IMR-90 (cell line): Measurements from ENCODE around the gene HPSE2. TPM values are rescaled to one million over a fixed set of nuclear protein-coding genes. Genes with fewer than 3 reads are reported as not detected.

Experiments used
- ATAC-seq: fragments of 200-7000 bp; cut with Tn5 transposase; 2 replicates; pipeline ENCODE4 v1.9.1; 2020; ENCODE audit warnings: low read depth, mild to moderate bottlenecking, moderate library complexity
- BruUV-seq: library from RNA; stranded (reverse); fragments of 400-500 nt; replicated peaks from 2 replicates; lab custom pipeline; 2021; lab: Mats Ljungman, UMichigan
- CTCF ChIA-PET: fragments of 300-600 bp; formaldehyde crosslinking; extraction: SDS; loops from one replicate; lab custom pipeline; 2021; ENCODE audit warnings: antibody characterized with exemption; lab: Yijun Ruan, JAX
- POLR2A ChIA-PET: fragments of 300-600 bp; sonication (Branson Sonifier 250); formaldehyde crosslinking; loops from one replicate; lab custom pipeline; 2022; ENCODE audit warnings: antibody characterized with exemption; ENCODE audit not compliant: unreplicated experiment; lab: Charles Lee
- DNase-seq: peaks from one replicate; pipeline ENCODE4 v3.0.0; 2013
- H2AFZ ChIP-seq: replicated peaks from 2 replicates; pipeline ENCODE3; 2013; ENCODE audit warnings: low read length, mild to moderate bottlenecking; ENCODE audit not compliant: poor library complexity
- H2AK5ac ChIP-seq: 2 replicates; pipeline ENCODE4 v1.6.1; 2013; ENCODE audit warnings: low read depth, low read length, inconsistent platforms
- H2AK9ac ChIP-seq: replicated peaks from 2 replicates; pipeline ENCODE3; 2013; ENCODE audit warnings: mild to moderate bottlenecking, low read depth, low read length, moderate library complexity; ENCODE audit not compliant: poor library complexity
- H2BK120ac ChIP-seq: 2 replicates; pipeline ENCODE4 v1.6.1; 2013; ENCODE audit warnings: low read depth, low read length, inconsistent platforms
- H2BK15ac ChIP-seq: 3 replicates; pipeline ENCODE4 v1.6.1; 2013; ENCODE audit warnings: low read depth, low read length, inconsistent platforms
- H2BK20ac ChIP-seq: 2 replicates; pipeline ENCODE4 v1.6.1; 2013; ENCODE audit warnings: low read depth, mild to moderate bottlenecking, inconsistent platforms, low read length, moderate library complexity
- H2BK5ac ChIP-seq: 2 replicates; pipeline ENCODE4 v1.6.1; 2013; ENCODE audit warnings: mild to moderate bottlenecking, low read depth, low read length, inconsistent platforms; ENCODE audit not compliant: poor library complexity, severe bottlenecking
- H3K14ac ChIP-seq: replicated peaks from 2 replicates; pipeline ENCODE4 v1.6.1; 2013; ENCODE audit warnings: low read depth, low read length, inconsistent platforms
- H3K18ac ChIP-seq: 2 replicates; pipeline ENCODE4 v1.6.1; 2013; ENCODE audit warnings: low read depth, low read length, control low read depth
- H3K23ac ChIP-seq: 2 replicates; pipeline ENCODE4 v1.6.1; 2013; ENCODE audit warnings: low read depth, low read length, inconsistent platforms
- H3K27ac ChIP-seq: 2 replicates; pipeline ENCODE4 v1.5.1; 2013; ENCODE audit warnings: mild to moderate bottlenecking, control low read depth, low read length; ENCODE audit not compliant: insufficient read depth
- H3K27me3 ChIP-seq: 2 replicates; pipeline ENCODE4 v1.6.1; 2013; ENCODE audit warnings: low read length; ENCODE audit not compliant: control insufficient read depth, insufficient read depth
- H3K36me3 ChIP-seq: 2 replicates; pipeline ENCODE4 v1.6.1; 2013; ENCODE audit warnings: low read length, mixed read lengths; ENCODE audit not compliant: control insufficient read depth, insufficient read depth
- H3K4ac ChIP-seq: 2 replicates; pipeline ENCODE4 v1.6.1; 2013; ENCODE audit warnings: low read depth, low read length, inconsistent platforms
- H3K4me1 ChIP-seq: 2 replicates; pipeline ENCODE4 v1.6.1; 2013; ENCODE audit warnings: low read length, mixed read lengths; ENCODE audit not compliant: control insufficient read depth, insufficient read depth
- H3K4me2 ChIP-seq: 2 replicates; pipeline ENCODE4 v1.6.1; 2013; ENCODE audit warnings: low read depth, mild to moderate bottlenecking, control low read depth, low read length, moderate library complexity
- H3K4me3 ChIP-seq: 2 replicates; pipeline ENCODE4 v1.5.1; 2013; ENCODE audit warnings: low read depth, mild to moderate bottlenecking, control low read depth, low read length, moderate library complexity; ENCODE audit not compliant: insufficient read depth
- H3K56ac ChIP-seq: 2 replicates; pipeline ENCODE4 v1.6.1; 2013; ENCODE audit warnings: low read length, inconsistent platforms; ENCODE audit not compliant: insufficient read depth; ENCODE audit errors: extremely low read depth
- H3K79me1 ChIP-seq, 2 experiments: 2 replicates each; pipeline ENCODE4 v1.6.1; 2013; ENCODE audit warnings: low read length in 2 of 2, inconsistent platforms in 1 of 2, low read depth in 1 of 2
- H3K9ac ChIP-seq: 2 replicates; pipeline ENCODE4 v1.6.1; 2013; ENCODE audit warnings: low read depth, low read length, control low read depth
- H3K9me1 ChIP-seq: 2 replicates; pipeline ENCODE4 v1.6.1; 2013; ENCODE audit warnings: low read length, inconsistent platforms; ENCODE audit not compliant: insufficient read depth
- H3K9me3 ChIP-seq: 2 replicates; pipeline ENCODE4 v1.6.1; 2013; ENCODE audit warnings: low read length; ENCODE audit not compliant: control insufficient read depth, insufficient read depth
- H4K20me1 ChIP-seq: 2 replicates; pipeline ENCODE4 v1.6.1; 2013; ENCODE audit warnings: low read length, inconsistent platforms; ENCODE audit not compliant: insufficient read depth
- H4K5ac ChIP-seq: 2 replicates; pipeline ENCODE4 v1.6.1; 2013; ENCODE audit warnings: mild to moderate bottlenecking, low read depth, low read length, control low read depth
- H4K8ac ChIP-seq, 2 experiments: 2 replicates each; pipeline ENCODE4 v1.6.1; 2013; ENCODE audit warnings: low read depth in 2 of 2, low read length in 2 of 2, control low read depth in 1 of 2, inconsistent platforms in 1 of 2
- H4K91ac ChIP-seq: 2 replicates; pipeline ENCODE4 v1.6.1; 2013; ENCODE audit warnings: low read depth, low read length, inconsistent platforms; ENCODE audit not compliant: insufficient read depth
- CEBPB ChIP-seq: IDR thresholded peaks from 2 replicates; pipeline ENCODE4 v1.6.1; 2012; ENCODE audit warnings: low read depth, low read length, improper control_type of control experiment
- ELK1 ChIP-seq: fragments of 150-350 bp; IDR thresholded peaks from 2 replicates; pipeline ENCODE4 v1.6.1; 2016; ENCODE audit warnings: low read depth, mild to moderate bottlenecking, low read length, moderate library complexity, borderline replicate concordance
- FOS ChIP-seq: fragments of 150-350 bp; IDR thresholded peaks from 2 replicates; pipeline ENCODE4 v1.6.1; 2016; ENCODE audit warnings: low read depth, low read length
- MAZ ChIP-seq: IDR thresholded peaks from 2 replicates; pipeline ENCODE4 v1.6.1; 2012; ENCODE audit warnings: low read depth, mild to moderate bottlenecking, low read length, improper control_type of control experiment, moderate library complexity, borderline replicate concordance
- NFE2L2 ChIP-seq: fragments of 150-350 bp; IDR thresholded peaks from 2 replicates; pipeline ENCODE4 v1.6.1; 2016; ENCODE audit warnings: low read depth, mild to moderate bottlenecking, low read length
- POLR2A ChIP-seq: IDR thresholded peaks from 2 replicates; pipeline ENCODE4 v1.6.1; 2012; ENCODE audit warnings: mild to moderate bottlenecking, low read depth, low read length
- RAD21 ChIP-seq: IDR thresholded peaks from 2 replicates; pipeline ENCODE4 v1.6.1; 2012; ENCODE audit warnings: low read length, improper control_type of control experiment
- RCOR1 ChIP-seq: IDR thresholded peaks from 2 replicates; pipeline ENCODE4 v1.6.1; 2012; ENCODE audit warnings: mild to moderate bottlenecking, low read length, improper control_type of control experiment; ENCODE audit not compliant: insufficient replicate concordance
- WGBS, 2 experiments: methylation state at CpG; one replicate each; pipeline versions ENCODE4 v1.1.5 to v1.1.7; 2013; ENCODE audit warnings: missing lambda C conversion rate in 2 of 2; ENCODE audit not compliant: insufficient read length in 1 of 2; ENCODE audit errors: extremely low coverage in 2 of 2; 5-methylcytosine and 5-hydroxymethylcytosine counted together
- dilution Hi-C: fragments of 300-500 bp; cut with HindIII; formaldehyde crosslinking; loops from one replicate; pipeline ENCODE4 v1.14.3; 2018; ENCODE audit warnings: low sequenced_read_pairs; ENCODE audit not compliant: unreplicated experiment
- in situ Hi-C: fragments of 300-500 bp; cut with MboI; formaldehyde crosslinking; loops from 3 replicates; pipeline ENCODE4 v1.14.3; 2019; ENCODE audit warnings: low sequenced_read_pairs, inconsistent platforms, mixed read lengths
- intact Hi-C: fragments of 100-400 bp; cut with micrococcal nuclease; formaldehyde crosslinking; loops from 2 replicates; pipeline ENCODE4 v1.10.0; 2022
- polyA plus RNA-seq, 3 experiments: library from polyadenylated mRNA; depleted of rRNA; stranded (reverse); fragments of >200 nt; gene quantifications; 2 replicates each; pipeline ENCODE4 v1.2.3, GENCODE V29; 2012; ENCODE audit warnings: low replicate concordance in 1 of 3
- total RNA-seq: library from RNA; depleted of rRNA; stranded (reverse); fragments of >200 nt; gene quantifications from 2 replicates; pipeline ENCODE4 v1.2.3, GENCODE V29; 2012

The HPSE2 gene
- total and polyA plus RNA-seq, 2 of the 4 experiments (the other 2 are of a cell fraction): not detected

GRCh38 chr10:98848361-98848760, 387.3 kb downstream of the HPSE2 start:
- CTCF ChIA-PET: no interaction called here
- no peak overlapping the region for H2AFZ ChIP-seq
- H3K9me1 ChIP-seq: no peaks in the 10 kb centered on the region
- H2BK5ac ChIP-seq: no peak overlapping the region
- BruUV-seq: no TSS peak
- H4K8ac ChIP-seq: no peak overlapping the region
- H2AK9ac ChIP-seq: no peak overlapping the region
- no peak overlapping the region for H3K27ac ChIP-seq
- H2BK15ac ChIP-seq: no peak overlapping the region
- no peak overlapping the region for H4K5ac ChIP-seq
- H3K23ac ChIP-seq: no peak overlapping the region
- no CpG with 5 or more reads among the region's 2 CpGs for WGBS, 2 experiments
- no peak overlapping the region for H2AK5ac ChIP-seq
- no peak overlapping the region for H4K91ac ChIP-seq
- no peaks in the 10 kb centered on the region for H3K36me3 ChIP-seq
- no peaks in the 10 kb centered on the region for H3K9me3 ChIP-seq
- no peak overlapping the region for H3K9ac ChIP-seq
- H2BK20ac ChIP-seq: no peak overlapping the region
- H3K79me1 ChIP-seq: no peaks in the 10 kb centered on the region
- no peak for DNase-seq
- dilution Hi-C loops (no loop called here), intact Hi-C loops (no loop called here), in situ Hi-C loops (no loop called here)
- H4K20me1 ChIP-seq: no peaks in the 10 kb centered on the region
- H3K27me3 ChIP-seq: no peaks in the 10 kb centered on the region
- no peak overlapping the region for H3K4me3 ChIP-seq
- no peak overlapping the region for H3K4me2 ChIP-seq
- H3K18ac ChIP-seq: no peak overlapping the region
- no peaks in the 10 kb centered on the region for H3K4me1 ChIP-seq
- H3K4ac ChIP-seq: no peak overlapping the region
- POLR2A ChIA-PET: no interaction called here
- H3K14ac ChIP-seq: no peak overlapping the region
- no peak for ATAC-seq
- no peak for TF ChIP-seq RCOR1
- TF ChIP-seq RAD21: no peak
- no peak for TF ChIP-seq POLR2A
- no peak for TF ChIP-seq NFE2L2
- TF ChIP-seq MAZ: no peak
- no peak for TF ChIP-seq CEBPB
- no peak for TF ChIP-seq ELK1
- no peak for TF ChIP-seq FOS
- no peak overlapping the region for H2BK120ac ChIP-seq
- H3K56ac ChIP-seq: no peak overlapping the region
